GM19238 (cell line): ENCODE measurements around the gene AFF1.

ENCODE experiments used
- DNase-seq: peaks from one replicate; pipeline ENCODE4 v3.0.0; 2011; ENCODE audit warnings: low spot score; ENCODE audit not compliant: insufficient read length

The AFF1 gene

GRCh38 chr4:86955888-86956451 lies 21.2 kb downstream of the AFF1 start:
- no peak for DNase-seq

- DNase-seq, result no peak
Observed at GRCh38 chr4:86957215-86957614, 22.4 kb downstream of the AFF1 start.

- DNase-seq, result no peak
Observed at GRCh38 chr4:86959588-86960500, 25.0 kb downstream of the AFF1 start.

GRCh38 chr4:86960557-86960961 lies 25.7 kb downstream of the AFF1 start:
- DNase-seq, result no peak

GRCh38 chr4:86961116-86961515 lies 26.3 kb downstream of the AFF1 start:
- no peak for DNase-seq

- DNase-seq, result peak; percentile 31
Observed at GRCh38 chr4:86961605-86962295, 26.9 kb downstream of the AFF1 start.

GRCh38 chr4:86963697-86964096 lies 28.9 kb downstream of the AFF1 start:
- DNase-seq, result no peak

GRCh38 chr4:86965019-86965976 lies 30.5 kb downstream of the AFF1 start:
- no peak for DNase-seq

- DNase-seq, result no peak
Observed at GRCh38 chr4:86967073-86967472, 32.3 kb downstream of the AFF1 start.

GRCh38 chr4:86967798-86968197 lies 33.0 kb downstream of the AFF1 start:
- DNase-seq, result no peak

GRCh38 chr4:86968547-86968946 lies 33.7 kb downstream of the AFF1 start:
- no peak for DNase-seq

- DNase-seq, result no peak
Observed at GRCh38 chr4:86970447-86971354, 35.9 kb downstream of the AFF1 start.

- DNase-seq, result no peak
Observed at GRCh38 chr4:86971355-86971683, 36.5 kb downstream of the AFF1 start.

- DNase-seq, result no peak
Observed at GRCh38 chr4:86972997-86973396, 38.2 kb downstream of the AFF1 start.

- no peak for DNase-seq
Observed at GRCh38 chr4:86973668-86974067, 38.9 kb downstream of the AFF1 start.

GRCh38 chr4:86974551-86974994 lies 39.8 kb downstream of the AFF1 start:
- DNase-seq, result no peak

GRCh38 chr4:86975927-86976326 lies 41.1 kb downstream of the AFF1 start:
- no peak for DNase-seq

GRCh38 chr4:86976801-86977485 lies 42.1 kb downstream of the AFF1 start:
- no peak for DNase-seq

- peak; percentile 22 for DNase-seq
Observed at GRCh38 chr4:86977621-86978184, 42.9 kb downstream of the AFF1 start.
